IMR-90 (cell line): ENCODE results near the gene PPP2R1B. TPM values are rescaled to one million over a fixed set of nuclear protein-coding genes. Genes with fewer than 3 reads are reported as not detected.

ENCODE experiments used
- ATAC-seq: fragments of 200-7000 bp; cut with Tn5 transposase; 2 replicates; pipeline ENCODE4 v1.9.1; 2020; ENCODE audit warnings: low read depth, mild to moderate bottlenecking, moderate library complexity
- BruUV-seq: library from RNA; stranded (reverse); fragments of 400-500 nt; replicated peaks from 2 replicates; lab custom pipeline; 2021; lab: Mats Ljungman, UMichigan
- CTCF ChIA-PET: fragments of 300-600 bp; formaldehyde crosslinking; extraction: SDS; loops from one replicate; lab custom pipeline; 2021; ENCODE audit warnings: antibody characterized with exemption; lab: Yijun Ruan, JAX
- POLR2A ChIA-PET: fragments of 300-600 bp; sonication (Branson Sonifier 250); formaldehyde crosslinking; loops from one replicate; lab custom pipeline; 2022; ENCODE audit warnings: antibody characterized with exemption; ENCODE audit not compliant: unreplicated experiment; lab: Charles Lee
- DNase-seq: peaks from one replicate; pipeline ENCODE4 v3.0.0; 2013
- H2AFZ ChIP-seq: replicated peaks from 2 replicates; pipeline ENCODE3; 2013; ENCODE audit warnings: low read length, mild to moderate bottlenecking; ENCODE audit not compliant: poor library complexity
- H2AK5ac ChIP-seq: 2 replicates; pipeline ENCODE4 v1.6.1; 2013; ENCODE audit warnings: low read depth, low read length, inconsistent platforms
- H2AK9ac ChIP-seq: replicated peaks from 2 replicates; pipeline ENCODE3; 2013; ENCODE audit warnings: mild to moderate bottlenecking, low read depth, low read length, moderate library complexity; ENCODE audit not compliant: poor library complexity
- H2BK120ac ChIP-seq: 2 replicates; pipeline ENCODE4 v1.6.1; 2013; ENCODE audit warnings: low read depth, low read length, inconsistent platforms
- H2BK15ac ChIP-seq: 3 replicates; pipeline ENCODE4 v1.6.1; 2013; ENCODE audit warnings: low read depth, low read length, inconsistent platforms
- H2BK20ac ChIP-seq: 2 replicates; pipeline ENCODE4 v1.6.1; 2013; ENCODE audit warnings: low read depth, mild to moderate bottlenecking, inconsistent platforms, low read length, moderate library complexity
- H2BK5ac ChIP-seq: 2 replicates; pipeline ENCODE4 v1.6.1; 2013; ENCODE audit warnings: mild to moderate bottlenecking, low read depth, low read length, inconsistent platforms; ENCODE audit not compliant: poor library complexity, severe bottlenecking
- H3K14ac ChIP-seq: replicated peaks from 2 replicates; pipeline ENCODE4 v1.6.1; 2013; ENCODE audit warnings: low read depth, low read length, inconsistent platforms
- H3K18ac ChIP-seq: 2 replicates; pipeline ENCODE4 v1.6.1; 2013; ENCODE audit warnings: low read depth, low read length, control low read depth
- H3K23ac ChIP-seq: 2 replicates; pipeline ENCODE4 v1.6.1; 2013; ENCODE audit warnings: low read depth, low read length, inconsistent platforms
- H3K27ac ChIP-seq: 2 replicates; pipeline ENCODE4 v1.5.1; 2013; ENCODE audit warnings: mild to moderate bottlenecking, control low read depth, low read length; ENCODE audit not compliant: insufficient read depth
- H3K27me3 ChIP-seq: 2 replicates; pipeline ENCODE4 v1.6.1; 2013; ENCODE audit warnings: low read length; ENCODE audit not compliant: control insufficient read depth, insufficient read depth
- H3K36me3 ChIP-seq: 2 replicates; pipeline ENCODE4 v1.6.1; 2013; ENCODE audit warnings: low read length, mixed read lengths; ENCODE audit not compliant: control insufficient read depth, insufficient read depth
- H3K4ac ChIP-seq: 2 replicates; pipeline ENCODE4 v1.6.1; 2013; ENCODE audit warnings: low read depth, low read length, inconsistent platforms
- H3K4me1 ChIP-seq: 2 replicates; pipeline ENCODE4 v1.6.1; 2013; ENCODE audit warnings: low read length, mixed read lengths; ENCODE audit not compliant: control insufficient read depth, insufficient read depth
- H3K4me2 ChIP-seq: 2 replicates; pipeline ENCODE4 v1.6.1; 2013; ENCODE audit warnings: low read depth, mild to moderate bottlenecking, control low read depth, low read length, moderate library complexity
- H3K4me3 ChIP-seq: 2 replicates; pipeline ENCODE4 v1.5.1; 2013; ENCODE audit warnings: low read depth, mild to moderate bottlenecking, control low read depth, low read length, moderate library complexity; ENCODE audit not compliant: insufficient read depth
- H3K56ac ChIP-seq: 2 replicates; pipeline ENCODE4 v1.6.1; 2013; ENCODE audit warnings: low read length, inconsistent platforms; ENCODE audit not compliant: insufficient read depth; ENCODE audit errors: extremely low read depth
- H3K79me1 ChIP-seq, 2 experiments: 2 replicates each; pipeline ENCODE4 v1.6.1; 2013; ENCODE audit warnings: low read length in 2 of 2, inconsistent platforms in 1 of 2, low read depth in 1 of 2
- H3K9ac ChIP-seq: 2 replicates; pipeline ENCODE4 v1.6.1; 2013; ENCODE audit warnings: low read depth, low read length, control low read depth
- H3K9me1 ChIP-seq: 2 replicates; pipeline ENCODE4 v1.6.1; 2013; ENCODE audit warnings: low read length, inconsistent platforms; ENCODE audit not compliant: insufficient read depth
- H3K9me3 ChIP-seq: 2 replicates; pipeline ENCODE4 v1.6.1; 2013; ENCODE audit warnings: low read length; ENCODE audit not compliant: control insufficient read depth, insufficient read depth
- H4K20me1 ChIP-seq: 2 replicates; pipeline ENCODE4 v1.6.1; 2013; ENCODE audit warnings: low read length, inconsistent platforms; ENCODE audit not compliant: insufficient read depth
- H4K5ac ChIP-seq: 2 replicates; pipeline ENCODE4 v1.6.1; 2013; ENCODE audit warnings: mild to moderate bottlenecking, low read depth, low read length, control low read depth
- H4K8ac ChIP-seq, 2 experiments: 2 replicates each; pipeline ENCODE4 v1.6.1; 2013; ENCODE audit warnings: low read depth in 2 of 2, low read length in 2 of 2, control low read depth in 1 of 2, inconsistent platforms in 1 of 2
- H4K91ac ChIP-seq: 2 replicates; pipeline ENCODE4 v1.6.1; 2013; ENCODE audit warnings: low read depth, low read length, inconsistent platforms; ENCODE audit not compliant: insufficient read depth
- BHLHE40 ChIP-seq: fragments of 150-350 bp; IDR thresholded peaks from 2 replicates; pipeline ENCODE4 v1.6.1; 2016; ENCODE audit warnings: mild to moderate bottlenecking, low read depth, low read length
- CEBPB ChIP-seq: IDR thresholded peaks from 2 replicates; pipeline ENCODE4 v1.6.1; 2012; ENCODE audit warnings: low read depth, low read length, improper control_type of control experiment
- CHD1 ChIP-seq: IDR thresholded peaks from 2 replicates; pipeline ENCODE4 v1.6.1; 2012; ENCODE audit warnings: low read depth, low read length, improper control_type of control experiment
- CTCF ChIP-seq: conservative IDR thresholded peaks from 2 replicates; pipeline ENCODE4 v1.5.1; 2012; ENCODE audit warnings: mild to moderate bottlenecking, low read depth, low read length, improper control_type of control experiment
- ELK1 ChIP-seq: fragments of 150-350 bp; IDR thresholded peaks from 2 replicates; pipeline ENCODE4 v1.6.1; 2016; ENCODE audit warnings: low read depth, mild to moderate bottlenecking, low read length, moderate library complexity, borderline replicate concordance
- FOS ChIP-seq: fragments of 150-350 bp; IDR thresholded peaks from 2 replicates; pipeline ENCODE4 v1.6.1; 2016; ENCODE audit warnings: low read depth, low read length
- MAFK ChIP-seq: IDR thresholded peaks from 2 replicates; pipeline ENCODE4 v1.6.1; 2012; ENCODE audit warnings: low read depth, low read length, improper control_type of control experiment
- MAZ ChIP-seq: IDR thresholded peaks from 2 replicates; pipeline ENCODE4 v1.6.1; 2012; ENCODE audit warnings: low read depth, mild to moderate bottlenecking, low read length, improper control_type of control experiment, moderate library complexity, borderline replicate concordance
- MXI1 ChIP-seq: IDR thresholded peaks from 2 replicates; pipeline ENCODE4 v1.6.1; 2012; ENCODE audit warnings: low read depth, mild to moderate bottlenecking, low read length, moderate library complexity, borderline replicate concordance
- NFE2L2 ChIP-seq: fragments of 150-350 bp; IDR thresholded peaks from 2 replicates; pipeline ENCODE4 v1.6.1; 2016; ENCODE audit warnings: low read depth, mild to moderate bottlenecking, low read length
- POLR2A ChIP-seq: IDR thresholded peaks from 2 replicates; pipeline ENCODE4 v1.6.1; 2012; ENCODE audit warnings: mild to moderate bottlenecking, low read depth, low read length
- RAD21 ChIP-seq: IDR thresholded peaks from 2 replicates; pipeline ENCODE4 v1.6.1; 2012; ENCODE audit warnings: low read length, improper control_type of control experiment
- RCOR1 ChIP-seq: IDR thresholded peaks from 2 replicates; pipeline ENCODE4 v1.6.1; 2012; ENCODE audit warnings: mild to moderate bottlenecking, low read length, improper control_type of control experiment; ENCODE audit not compliant: insufficient replicate concordance
- RFX5 ChIP-seq: IDR thresholded peaks from 2 replicates; pipeline ENCODE4 v1.8.0; 2012; ENCODE audit warnings: low read depth, mild to moderate bottlenecking, low read length, moderate library complexity
- SMC3 ChIP-seq: fragments of 150-350 bp; IDR thresholded peaks from 2 replicates; pipeline ENCODE4 v1.6.1; 2016; ENCODE audit warnings: low read depth, mild to moderate bottlenecking, antibody characterized with exemption, low read length, moderate library complexity
- USF2 ChIP-seq: fragments of 150-350 bp; IDR thresholded peaks from 2 replicates; pipeline ENCODE4 v1.6.1; 2017; ENCODE audit warnings: mild to moderate bottlenecking, antibody characterized with exemption, low read length, low read depth
- WGBS, 2 experiments: methylation state at CpG; one replicate each; pipeline versions ENCODE4 v1.1.5 to v1.1.7; 2013; ENCODE audit warnings: missing lambda C conversion rate in 2 of 2; ENCODE audit not compliant: insufficient read length in 1 of 2; ENCODE audit errors: extremely low coverage in 2 of 2; 5-methylcytosine and 5-hydroxymethylcytosine counted together
- dilution Hi-C: fragments of 300-500 bp; cut with HindIII; formaldehyde crosslinking; loops from one replicate; pipeline ENCODE4 v1.14.3; 2018; ENCODE audit warnings: low sequenced_read_pairs; ENCODE audit not compliant: unreplicated experiment
- in situ Hi-C: fragments of 300-500 bp; cut with MboI; formaldehyde crosslinking; loops from 3 replicates; pipeline ENCODE4 v1.14.3; 2019; ENCODE audit warnings: low sequenced_read_pairs, inconsistent platforms, mixed read lengths
- intact Hi-C: fragments of 100-400 bp; cut with micrococcal nuclease; formaldehyde crosslinking; loops from 2 replicates; pipeline ENCODE4 v1.10.0; 2022
- polyA plus RNA-seq, 3 experiments: library from polyadenylated mRNA; depleted of rRNA; stranded (reverse); fragments of >200 nt; gene quantifications; 2 replicates each; pipeline ENCODE4 v1.2.3, GENCODE V29; 2012; ENCODE audit warnings: low replicate concordance in 1 of 3
- total RNA-seq: library from RNA; depleted of rRNA; stranded (reverse); fragments of >200 nt; gene quantifications from 2 replicates; pipeline ENCODE4 v1.2.3, GENCODE V29; 2012

The PPP2R1B gene
- total and polyA plus RNA-seq, 2 of the 4 experiments (the other 2 are of a cell fraction), result 23.0 to 62.9 TPM

GRCh38 chr11:111683806-111684205 is 82.4 kb downstream of the PPP2R1B start:
- Histone ChIP-seq H4K91ac (no peak overlapping the region), H3K27me3 (no peaks in the 10 kb centered on the region), H2BK20ac (no peak overlapping the region), H3K9me1 (no peaks in the 10 kb centered on the region; the same call in none of the 2 replicates), H3K23ac (no peak overlapping the region), H3K18ac (no peak overlapping the region), H3K4ac (no peak overlapping the region), H3K4me3 (no peak overlapping the region), H3K56ac (no peak overlapping the region), H3K79me1 (peaks cover 33% of the 10 kb centered on the region in 2 experiments), H3K4me1 (peaks cover 4% of the 10 kb centered on the region), H2BK15ac (no peak overlapping the region), H3K36me3 (peaks cover 9% of the 10 kb centered on the region), H3K9me3 (no peaks in the 10 kb centered on the region), H3K14ac (no peak overlapping the region), H3K4me2 (no peak overlapping the region), H2AK5ac (no peak overlapping the region), H4K8ac (no peak overlapping the region), H3K27ac (no peak overlapping the region), H4K20me1 (no peaks in the 10 kb centered on the region), H2AK9ac (no peak overlapping the region), H2BK120ac (no peak overlapping the region), H2AFZ (no peak overlapping the region), H2BK5ac (no peak overlapping the region), H3K9ac (no peak overlapping the region), H4K5ac (no peak overlapping the region)
- BruUV-seq, result no TSS peak
- POLR2A ChIA-PET, result no interaction called here
- no peak for ATAC-seq
- no peak for DNase-seq
- dilution Hi-C loops, result no loop called here
- intact Hi-C loops, result no loop called here
- no peak for TF ChIP-seq RAD21
- no peak for TF ChIP-seq CTCF
- TF ChIP-seq BHLHE40, result no peak
- no peak for TF ChIP-seq MXI1
- no peak for TF ChIP-seq MAFK
- no peak for TF ChIP-seq MAZ
- no peak for TF ChIP-seq SMC3
- no peak for TF ChIP-seq FOS
- no peak for TF ChIP-seq CEBPB
- TF ChIP-seq ELK1, result no peak
- TF ChIP-seq RFX5, result no peak
- TF ChIP-seq CHD1, result no peak
- TF ChIP-seq USF2, result no peak
- no peak for TF ChIP-seq NFE2L2
- no peak for TF ChIP-seq RCOR1
- TF ChIP-seq POLR2A, result no peak
- WGBS, 2 experiments, result no CpG with 5 or more reads among the region's 3 CpGs
- in situ Hi-C loops, result no loop called here
- CTCF ChIA-PET, result no interaction called here
